Measurements from ENCODE around the gene HOXC10.

Gene HOXC10

DNA sequence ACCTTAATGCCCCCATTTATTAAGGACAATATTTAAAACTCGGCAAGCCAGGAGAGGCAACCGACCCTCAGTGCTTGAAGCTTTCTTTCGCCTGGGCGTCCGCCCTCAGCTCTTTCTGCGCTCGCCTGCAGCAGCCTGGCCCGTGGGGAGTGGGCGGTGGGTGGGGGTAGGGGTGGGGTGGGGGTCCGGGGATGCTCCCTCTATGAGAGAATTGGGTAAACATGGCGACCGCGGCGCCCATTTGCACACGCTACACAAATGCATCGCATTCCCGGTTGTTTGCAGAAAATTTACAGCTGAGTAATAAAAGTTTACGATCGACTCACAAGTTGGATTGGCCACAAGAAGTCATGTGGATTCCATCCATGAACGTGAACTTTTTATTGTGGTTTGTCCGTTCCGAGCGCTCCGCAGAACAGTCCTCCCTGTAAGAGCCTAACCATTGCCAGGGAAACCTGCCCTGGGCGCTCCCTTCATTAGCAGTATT, 31.6 kb downstream of the HOXC10 start:
- no peak for DNase-seq (ENCODE audit: low read depth in 3 of 3)

DNA sequence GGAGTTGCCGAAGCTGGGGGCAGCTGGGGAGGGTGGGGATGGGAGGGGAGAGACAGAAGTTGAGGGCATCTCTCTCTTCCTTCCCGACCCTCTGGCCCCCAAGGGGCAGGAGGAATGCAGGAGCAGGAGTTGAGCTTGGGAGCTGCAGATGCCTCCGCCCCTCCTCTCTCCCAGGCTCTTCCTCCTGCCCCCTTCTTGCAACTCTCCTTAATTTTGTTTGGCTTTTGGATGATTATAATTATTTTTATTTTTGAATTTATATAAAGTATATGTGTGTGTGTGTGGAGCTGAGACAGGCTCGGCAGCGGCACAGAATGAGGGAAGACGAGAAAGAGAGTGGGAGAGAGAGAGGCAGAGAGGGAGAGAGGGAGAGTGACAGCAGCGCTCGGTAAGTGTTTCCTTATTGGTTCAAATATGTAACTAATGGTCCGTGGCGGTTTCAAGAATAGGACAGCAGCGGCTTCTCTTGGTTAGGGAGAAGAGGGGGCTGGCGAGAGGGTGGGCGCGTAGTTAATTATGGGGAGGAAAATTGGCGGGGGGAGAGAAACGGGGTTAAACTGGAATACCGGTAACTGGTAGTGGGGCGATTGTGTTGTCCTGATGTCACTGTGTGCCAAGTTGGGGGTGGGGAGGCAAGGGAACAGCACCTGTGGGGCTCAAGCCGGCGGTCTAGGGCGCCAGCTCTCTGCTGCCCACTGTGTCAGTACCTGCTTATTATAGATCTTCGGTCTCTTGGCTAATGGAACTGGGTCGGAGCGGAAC, 32.3 kb downstream of the HOXC10 start:
- no peak for DNase-seq (ENCODE audit: low read depth in 3 of 3)

DNA sequence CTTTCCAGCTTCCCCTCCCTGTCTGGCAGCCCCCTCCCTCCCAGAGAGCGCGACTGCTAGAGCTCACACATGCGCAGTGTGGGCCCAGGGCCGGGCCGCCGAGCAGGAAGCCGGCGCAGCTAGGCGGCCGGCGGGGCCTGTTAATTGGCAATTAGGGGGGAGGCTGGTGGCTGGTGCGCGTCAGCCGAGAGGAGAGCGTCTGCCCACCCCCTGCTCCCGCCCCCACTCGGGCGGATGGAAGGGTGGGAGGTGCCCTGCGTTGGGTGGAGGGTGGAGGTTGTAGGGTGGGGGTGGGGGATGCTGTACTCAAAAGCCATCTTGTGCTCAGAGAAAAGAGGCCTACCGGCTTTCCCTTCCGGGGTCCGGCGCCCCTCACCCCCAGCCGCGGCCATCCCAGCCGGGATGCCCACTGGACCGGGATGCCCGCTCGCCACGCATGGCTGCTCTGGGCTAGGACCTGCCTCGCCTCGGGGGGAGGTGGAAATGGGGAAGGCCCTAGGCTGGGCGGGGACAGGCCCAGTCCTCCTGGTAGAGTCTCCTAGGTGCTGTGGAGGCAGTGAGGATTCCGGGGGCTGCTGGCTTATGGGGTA, 33.0 kb downstream of the HOXC10 start:
- peak; percentile 35 to 69 (median 45) for DNase-seq (ENCODE audit: low read depth in 3 of 3)

DNA sequence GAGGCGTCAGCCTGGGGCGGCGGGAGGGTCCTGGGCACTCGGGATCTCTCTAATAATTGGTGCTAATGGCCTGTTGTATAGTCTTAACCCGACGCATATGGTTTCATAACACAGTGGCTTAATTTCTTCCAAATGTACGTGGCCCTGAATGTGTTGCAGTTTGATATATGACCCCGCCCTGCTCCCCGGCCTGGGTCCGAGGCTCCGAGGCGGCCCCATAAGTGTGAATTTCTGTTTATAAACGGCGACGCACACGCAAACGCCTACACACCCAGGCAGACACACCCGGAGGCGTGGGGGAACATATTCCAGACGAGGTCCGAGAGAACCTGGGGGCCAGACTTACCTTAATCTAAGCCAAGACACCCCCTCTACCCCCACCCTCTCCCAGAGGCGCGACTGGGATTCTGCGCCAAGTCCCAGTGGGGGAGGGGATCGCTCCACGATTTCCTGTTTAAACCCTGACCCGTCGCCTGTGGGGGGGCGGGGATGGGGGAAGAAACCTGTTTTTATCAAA, 33.6 kb downstream of the HOXC10 start:
- DNase-seq (ENCODE audit: low read depth in 3 of 3) = no peak

DNA sequence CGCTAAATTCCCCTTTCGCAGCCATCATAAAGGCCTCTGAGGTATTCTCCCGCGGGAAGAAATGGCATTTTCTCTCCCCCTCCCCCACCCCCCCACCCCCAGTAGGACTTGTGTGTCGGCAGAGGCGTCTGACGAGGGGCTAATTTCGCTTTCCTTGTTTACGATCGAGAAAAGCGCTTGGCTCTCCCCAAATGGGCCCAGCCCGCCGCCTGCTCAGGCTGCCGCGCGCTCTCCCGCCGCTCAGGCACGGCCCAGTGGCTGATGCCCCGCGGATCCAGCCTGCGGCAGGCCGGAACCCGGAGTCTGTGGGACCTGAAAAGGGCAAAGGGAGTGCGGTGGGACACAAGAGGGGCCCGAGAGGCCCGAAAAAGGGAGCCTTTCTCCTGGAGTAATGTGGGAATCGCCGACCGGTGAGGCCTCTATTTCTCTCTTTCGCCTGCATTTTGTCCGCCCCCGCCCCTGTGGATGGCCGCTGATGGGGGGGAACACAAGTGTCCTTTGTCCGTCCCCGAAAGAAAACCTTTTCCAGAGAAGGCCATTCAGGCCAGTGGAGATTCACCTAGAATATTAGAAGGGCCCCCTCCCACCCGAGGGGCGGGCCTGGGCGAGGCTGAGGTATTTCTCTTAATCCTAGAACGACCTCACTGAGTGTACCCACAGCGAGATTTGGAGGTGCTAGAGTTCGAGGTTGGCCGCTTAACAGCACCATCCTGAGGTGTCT, 34.3 kb downstream of the HOXC10 start:
- DNase-seq (ENCODE audit: low read depth in 3 of 3) = no peak

DNA sequence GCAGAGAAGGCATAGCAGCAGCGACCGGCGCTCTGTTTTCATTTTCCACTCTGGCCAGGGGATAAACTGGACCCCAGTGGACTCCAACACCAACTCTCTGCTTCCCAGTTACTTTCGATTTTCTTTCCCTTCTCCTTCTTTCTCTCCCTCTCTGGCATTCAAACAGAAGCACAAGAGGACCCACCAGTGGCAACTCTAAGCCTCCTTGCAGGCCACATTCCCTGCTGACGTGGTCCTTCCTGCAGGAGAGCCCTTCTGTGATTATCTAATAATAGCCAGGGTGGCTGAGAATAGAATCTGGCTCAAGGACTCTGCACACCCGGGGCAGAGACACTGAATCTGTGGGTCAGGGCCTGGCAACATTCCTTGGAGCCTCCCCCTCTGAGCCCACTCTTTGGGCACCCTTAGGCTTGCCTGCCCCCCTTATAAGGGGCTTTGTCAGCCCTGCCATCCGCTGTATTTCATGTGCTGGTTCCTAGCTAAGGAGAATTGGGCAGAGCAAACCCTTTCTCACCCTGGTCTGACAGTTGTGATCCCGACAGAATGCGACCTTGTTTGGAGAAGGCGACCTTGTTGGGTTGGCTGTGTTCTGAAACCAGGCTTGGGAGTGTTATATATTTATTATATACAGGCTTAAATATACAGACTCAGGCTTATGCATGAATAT, 35.1 kb downstream of the HOXC10 start:
- no peak for DNase-seq (ENCODE audit: low read depth in 3 of 3)

DNA sequence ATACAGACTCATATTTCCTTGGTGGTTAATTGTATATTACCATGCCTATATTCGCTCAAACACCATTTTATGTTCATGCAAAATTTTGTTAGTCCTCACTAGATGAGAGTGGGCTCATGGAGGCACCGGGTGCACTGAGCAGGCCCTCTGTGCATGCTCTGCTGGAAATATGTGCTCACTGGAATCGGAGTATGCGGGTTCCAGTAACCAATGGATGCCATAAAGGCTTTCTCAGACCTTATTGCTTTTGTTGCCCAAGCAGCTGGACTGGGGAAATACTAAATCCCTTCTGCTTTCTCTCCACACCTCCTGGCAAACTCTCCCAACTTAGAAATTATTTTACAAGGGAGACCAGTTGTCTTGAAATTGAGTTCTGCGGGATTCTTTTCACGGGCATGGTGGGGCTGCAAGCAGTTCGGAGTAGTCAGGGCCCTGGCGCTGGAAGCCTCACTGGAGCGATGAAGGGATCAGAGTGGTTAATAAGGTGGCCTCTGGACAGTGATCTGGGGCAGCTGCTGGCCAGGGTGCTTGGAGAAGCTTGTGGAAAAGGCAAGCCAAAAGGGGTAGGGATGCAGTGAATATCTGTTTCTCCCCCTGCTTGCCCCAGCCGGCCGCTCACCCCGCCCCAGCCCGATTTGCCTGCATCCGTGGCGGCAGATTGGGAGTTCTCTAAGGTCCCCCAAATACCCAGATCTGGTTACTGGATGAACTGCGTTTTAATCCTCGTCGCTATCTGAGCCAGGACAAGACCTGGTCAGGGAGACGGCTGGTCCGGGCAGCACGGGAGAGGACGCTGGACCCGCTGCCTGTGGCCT, 35.9 kb downstream of the HOXC10 start:
- no peak for DNase-seq (ENCODE audit: low read depth in 3 of 3)

DNA sequence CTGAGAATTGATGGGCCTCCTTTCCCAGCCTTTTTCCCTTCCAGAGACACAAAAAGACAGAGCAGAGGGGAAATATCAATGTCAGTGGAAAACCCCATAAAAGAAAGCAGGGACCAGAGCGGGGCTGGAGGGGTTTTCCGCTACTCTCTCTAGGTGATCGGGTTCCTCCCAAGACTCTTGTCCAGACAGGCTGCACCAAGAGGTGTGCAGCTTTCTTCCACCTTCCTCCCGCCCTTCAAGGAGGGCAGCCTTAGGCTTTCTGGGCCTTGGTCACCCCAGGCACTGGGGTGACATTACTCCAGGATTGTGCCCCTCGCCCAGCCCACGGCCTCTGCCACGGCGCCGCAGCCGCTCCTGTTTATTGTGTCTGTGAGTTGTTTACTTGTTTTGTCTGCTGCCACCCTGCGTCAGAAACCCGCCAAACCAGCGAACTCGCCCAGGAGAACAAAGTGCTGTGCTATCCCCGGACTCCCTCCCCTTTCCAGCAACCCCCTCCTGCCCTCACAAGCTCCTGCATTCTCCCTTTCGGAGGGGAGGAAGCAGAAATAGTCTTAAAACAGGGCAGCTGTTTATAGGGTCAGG, 36.6 kb downstream of the HOXC10 start:
- DNase-seq (ENCODE audit: low read depth in 3 of 3) = no peak

DNA sequence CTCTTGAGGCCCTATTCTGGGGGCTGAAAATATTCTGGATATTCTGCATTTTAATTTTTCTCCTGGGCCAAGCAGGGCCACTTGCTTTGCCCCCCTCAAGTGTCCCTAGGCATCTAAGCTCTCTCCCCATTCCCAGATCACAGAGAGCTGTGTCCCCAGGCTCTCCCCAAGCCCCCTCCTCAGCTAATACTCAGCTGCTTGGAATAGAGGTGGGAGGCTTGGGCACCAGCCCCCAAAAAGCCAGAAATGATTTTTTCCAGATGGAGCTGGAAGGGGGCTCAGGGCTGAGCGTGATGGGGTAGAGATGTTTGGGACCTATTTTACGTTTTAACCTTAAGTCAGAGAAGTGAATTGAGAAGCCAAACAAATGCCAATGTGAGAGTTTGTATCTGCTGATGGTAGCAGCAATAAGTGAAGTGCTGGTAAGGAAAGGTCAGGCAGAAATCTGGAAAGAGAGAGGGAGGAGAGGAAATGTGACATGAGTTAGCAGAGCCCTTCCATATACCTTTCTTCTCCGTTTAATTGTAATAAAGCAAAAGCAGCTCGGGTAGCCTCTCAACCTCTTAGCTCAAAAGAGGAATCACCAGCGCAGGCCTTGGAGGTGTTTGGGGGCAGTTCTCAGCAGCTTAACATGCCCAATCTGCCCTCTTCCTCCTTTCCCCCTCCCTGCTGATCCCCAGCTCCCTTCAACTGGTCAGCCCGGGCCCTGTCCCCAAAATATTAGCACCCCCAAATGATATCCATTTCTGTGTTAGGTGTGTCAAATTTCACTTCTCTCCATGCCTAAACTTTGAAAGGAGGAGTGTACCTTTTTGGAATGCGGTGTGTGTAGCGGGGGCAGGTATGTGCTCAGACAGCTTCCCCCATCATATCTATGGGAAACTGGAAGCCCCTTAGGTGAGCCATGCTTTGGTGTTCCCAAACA, 38.3 kb downstream of the HOXC10 start:
- DNase-seq (ENCODE audit: low read depth in 3 of 3) = no peak

DNA sequence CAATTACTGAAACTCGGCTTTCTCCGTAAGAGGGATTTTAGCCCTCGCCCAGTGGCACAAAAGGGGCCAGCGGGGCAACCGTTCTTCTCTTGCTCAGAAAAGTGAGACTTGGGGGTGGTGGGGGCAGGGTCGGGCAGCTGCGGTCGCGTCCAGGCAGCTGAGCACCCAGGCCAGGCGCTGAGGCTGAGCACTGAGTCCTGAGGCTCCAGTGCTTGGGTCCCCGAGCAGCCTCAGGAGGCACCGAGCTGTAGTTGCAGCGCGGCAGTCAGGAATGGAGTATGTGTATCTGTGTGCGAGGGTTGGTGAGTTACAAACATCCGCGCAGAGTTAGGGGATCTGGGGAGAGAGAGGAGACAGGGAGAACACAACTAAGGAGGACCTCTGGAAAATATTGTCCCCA, 39.2 kb downstream of the HOXC10 start:
- no peak for DNase-seq (ENCODE audit: low read depth in 3 of 3)

DNA sequence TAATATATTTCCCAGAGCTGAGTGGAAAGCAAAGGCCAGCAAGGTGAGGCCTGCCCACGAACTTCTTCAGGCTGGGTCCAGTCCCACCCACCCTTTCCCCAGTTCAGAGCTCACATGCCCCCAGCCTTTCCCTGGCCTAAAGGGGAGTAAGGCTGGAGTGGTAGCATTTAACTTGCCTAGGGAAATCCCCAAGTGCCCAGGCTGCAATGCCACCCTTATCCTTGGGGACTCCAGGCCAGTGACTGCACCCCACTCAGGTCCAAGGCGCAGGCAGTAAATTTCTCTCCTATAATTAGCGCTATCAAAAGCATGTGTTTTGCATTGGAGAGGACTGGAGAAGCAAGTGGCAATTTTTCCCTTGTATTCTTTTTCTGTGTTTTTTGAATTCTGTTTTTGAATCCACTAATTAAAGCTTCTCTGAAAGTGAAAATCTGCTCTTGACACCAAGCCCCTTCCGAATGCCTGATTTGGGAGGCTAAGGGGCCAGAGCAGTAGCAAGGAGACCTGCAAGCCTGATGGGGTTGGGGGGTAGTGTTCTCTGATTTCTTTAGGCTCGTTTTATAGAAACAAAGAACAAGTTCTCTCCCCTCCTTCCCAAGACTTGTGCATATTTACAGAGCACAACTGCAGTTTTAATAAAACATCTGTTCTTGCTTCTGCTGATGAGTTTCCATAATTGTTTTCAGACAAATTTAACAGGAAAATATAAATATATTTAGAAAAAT, 39.8 kb downstream of the HOXC10 start:
- no peak for DNase-seq (ENCODE audit: low read depth in 3 of 3)

DNA sequence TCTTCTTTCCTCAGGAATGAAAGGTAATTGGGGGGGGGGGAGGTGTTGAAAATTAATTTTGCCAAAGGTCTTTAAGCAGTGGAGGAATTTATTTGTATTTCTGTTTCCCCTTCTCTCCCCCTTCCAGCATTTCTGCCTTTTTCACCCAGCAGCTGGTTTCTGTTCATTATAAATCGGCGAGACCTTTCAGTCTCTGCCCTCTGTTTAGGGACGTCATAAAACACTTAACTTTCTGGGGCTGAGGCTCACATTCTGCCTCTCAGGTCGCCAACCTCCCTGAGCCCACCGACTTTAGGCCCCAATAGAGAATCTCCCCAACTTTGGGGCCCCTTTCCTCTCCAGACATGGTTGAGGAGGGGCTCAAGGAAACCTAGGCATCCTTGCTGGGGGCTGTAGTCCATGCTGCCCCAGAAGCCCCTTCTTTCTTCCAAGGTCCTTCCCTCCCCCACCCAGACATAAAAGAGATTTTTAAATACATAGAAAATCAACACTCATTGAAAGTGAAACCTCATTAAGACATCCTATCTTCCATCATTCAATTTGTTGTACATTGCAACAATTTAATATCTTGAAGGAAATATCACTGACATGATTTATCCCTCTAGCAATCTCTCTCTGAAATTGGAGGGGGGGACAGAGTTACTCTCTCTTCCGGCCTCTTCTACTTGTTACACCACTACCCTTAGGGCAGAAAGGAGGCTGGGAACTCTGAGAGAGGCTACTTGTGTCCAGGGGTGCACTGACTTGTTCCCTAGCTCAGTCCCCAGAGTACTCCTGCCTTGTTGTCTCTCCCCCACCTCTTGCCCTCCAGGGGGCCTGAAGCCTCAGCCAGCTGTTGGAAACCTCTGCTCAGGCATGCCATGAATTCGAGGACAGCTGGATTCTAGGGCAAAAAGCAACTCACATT, 40.8 kb downstream of the HOXC10 start:
- DNase-seq (ENCODE audit: low read depth in 3 of 3) = no peak

DNA sequence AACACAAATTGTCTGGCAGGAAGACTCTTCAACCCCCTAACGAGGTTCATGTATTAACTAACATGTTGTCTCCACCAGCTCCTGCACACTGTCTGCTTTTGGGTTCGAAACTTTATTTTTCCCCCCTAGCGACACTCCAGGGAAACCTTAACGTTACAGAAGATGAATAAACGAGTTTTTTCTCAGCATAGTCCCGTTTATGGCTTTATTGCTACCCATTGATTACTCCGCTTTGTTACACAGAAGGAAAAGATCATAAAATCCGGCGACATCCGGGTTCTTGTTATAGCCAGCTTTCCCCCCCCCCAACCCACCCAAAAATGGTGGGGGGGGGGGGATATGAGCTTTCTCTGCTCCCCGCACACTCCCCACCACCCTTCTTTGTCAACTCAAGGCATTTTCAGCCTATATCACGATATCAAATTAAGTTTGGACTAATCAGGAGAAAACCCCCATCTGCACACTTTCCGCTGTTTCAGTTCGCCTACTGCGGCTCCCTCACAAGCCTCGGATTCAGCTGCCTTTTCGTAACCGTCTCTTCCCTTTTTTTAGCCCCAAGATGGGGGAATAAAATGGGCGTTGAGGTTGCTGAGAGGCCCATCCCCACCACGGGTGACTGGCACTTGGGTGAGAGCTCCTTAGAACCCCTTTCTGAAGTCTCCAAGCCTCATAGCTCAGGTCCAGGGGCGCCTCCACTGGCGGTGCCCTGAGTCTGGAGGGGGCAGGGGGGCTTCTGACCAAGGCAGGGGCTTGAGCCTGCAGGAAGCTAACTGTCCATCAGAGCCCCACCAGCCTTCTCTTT, 41.9 kb downstream of the HOXC10 start:
- no peak for DNase-seq (ENCODE audit: low read depth in 3 of 3)

DNA sequence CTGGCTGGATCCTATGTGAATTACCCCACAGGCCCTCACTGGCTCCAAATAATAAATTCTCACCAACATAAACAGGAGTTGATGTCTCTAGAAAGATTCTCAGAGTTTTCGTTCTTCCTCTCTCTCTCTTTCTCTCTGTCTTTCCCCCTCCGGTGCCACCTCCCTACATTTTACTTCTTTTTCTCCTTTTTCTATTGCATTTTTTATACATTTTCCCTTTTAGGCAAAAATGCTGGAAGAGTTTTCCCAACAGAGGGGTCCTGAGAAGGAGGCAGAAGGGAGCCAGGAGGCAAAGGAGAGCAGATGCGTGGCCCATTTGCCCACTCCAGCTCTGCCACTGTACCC, 42.5 kb downstream of the HOXC10 start:
- no peak for DNase-seq (ENCODE audit: low read depth in 3 of 3)

DNA sequence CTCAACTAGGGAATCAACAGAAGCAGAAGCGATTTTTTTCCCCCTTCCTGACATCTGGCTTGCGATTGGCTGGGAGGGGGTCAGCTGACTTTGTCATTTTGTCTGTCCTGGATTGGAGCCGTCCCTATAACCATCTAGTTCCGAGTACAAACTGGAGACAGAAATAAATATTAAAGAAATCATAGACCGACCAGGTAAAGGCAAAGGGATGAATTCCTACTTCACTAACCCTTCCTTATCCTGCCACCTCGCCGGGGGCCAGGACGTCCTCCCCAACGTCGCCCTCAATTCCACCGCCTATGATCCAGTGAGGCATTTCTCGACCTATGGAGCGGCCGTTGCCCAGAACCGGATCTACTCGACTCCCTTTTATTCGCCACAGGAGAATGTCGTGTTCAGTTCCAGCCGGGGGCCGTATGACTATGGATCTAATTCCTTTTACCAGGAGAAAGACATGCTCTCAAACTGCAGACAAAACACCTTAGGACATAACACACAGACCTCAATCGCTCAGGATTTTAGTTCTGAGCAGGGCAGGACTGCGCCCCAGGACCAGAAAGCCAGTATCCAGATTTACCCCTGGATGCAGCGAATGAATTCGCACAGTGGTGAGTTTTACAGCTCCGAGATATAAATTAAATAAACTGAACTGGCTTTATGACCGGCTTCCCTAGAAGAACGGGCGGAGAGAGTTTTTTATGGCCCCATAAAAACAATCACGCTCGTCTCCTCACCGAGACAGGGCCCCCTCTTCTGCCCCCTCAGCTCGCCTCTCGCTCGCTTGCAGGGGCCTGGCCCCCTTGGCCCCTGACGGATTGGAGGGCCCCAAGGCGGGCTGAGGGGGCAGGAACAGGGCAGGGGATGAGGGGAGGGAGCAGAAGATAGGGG, 43.6 kb downstream of the HOXC10 start, which contains the start of gene HOXC6:
HOXC6 (plus strand) TSS at position 127 of the 888 bp plus-strand sequence; CDS start at position 209, 82 bp downstream.
- no peak for DNase-seq (ENCODE audit: low read depth in 3 of 3)

Data from stimulated activated CD4-positive, alpha-beta T cell treated with anti-CD3 and anti-CD28 coated beads, TNF-alpha, amount 100 ng/mL, for 24 hours (primary cell).